ENCODE measurements around the gene PLCB2.
A peak's percentile ranks its signal among the peaks of the same experiment; 100 is the strongest.

PLCB2 gene

GRCh38 chr15:40303576-40303975 lies 4.2 kb downstream of the PLCB2 start:
- no peak for DNase-seq

- DNase-seq = no peak
Measured at GRCh38 chr15:40302981-40303380, 4.8 kb downstream of the PLCB2 start.

- DNase-seq = no peak
Measured at GRCh38 chr15:40302288-40302886, 5.3 kb downstream of the PLCB2 start.

GRCh38 chr15:40301467-40302179 lies 6.1 kb downstream of the PLCB2 start:
- DNase-seq = no peak

- DNase-seq = no peak
Measured at GRCh38 chr15:40300771-40301170, 7.0 kb downstream of the PLCB2 start.

GRCh38 chr15:40300367-40300766 lies 7.4 kb downstream of the PLCB2 start:
- DNase-seq = no peak

- no peak for DNase-seq
Measured at GRCh38 chr15:40298216-40298935, 9.4 kb downstream of the PLCB2 start.

GRCh38 chr15:40297356-40297755 lies 10.4 kb downstream of the PLCB2 start:
- no peak for DNase-seq

- no peak for DNase-seq
Measured at GRCh38 chr15:40296561-40297230, 11.0 kb downstream of the PLCB2 start.

GRCh38 chr15:40295877-40296560 lies 11.7 kb downstream of the PLCB2 start:
- no peak for DNase-seq

GRCh38 chr15:40295297-40295696 lies 12.4 kb downstream of the PLCB2 start:
- DNase-seq = no peak

GRCh38 chr15:40293905-40294895 lies 13.5 kb downstream of the PLCB2 start:
- no peak for DNase-seq

- DNase-seq = no peak
Measured at GRCh38 chr15:40293006-40293405, 14.7 kb downstream of the PLCB2 start.

GRCh38 chr15:40292246-40292645 lies 15.5 kb downstream of the PLCB2 start:
- DNase-seq = no peak

- DNase-seq = peak; percentile 55
Measured at GRCh38 chr15:40290918-40291574, 16.7 kb downstream of the PLCB2 start.

- DNase-seq = no peak
Measured at GRCh38 chr15:40290545-40290917, 17.2 kb downstream of the PLCB2 start.

- no peak for DNase-seq
Measured at GRCh38 chr15:40289140-40289775, 18.5 kb downstream of the PLCB2 start.

- no peak for DNase-seq
Measured at GRCh38 chr15:40287968-40288367, 19.8 kb downstream of the PLCB2 start.

- no peak for DNase-seq
Measured at GRCh38 chr15:40287505-40287904, 20.2 kb downstream of the PLCB2 start.

- no peak for DNase-seq
Measured at GRCh38 chr15:40286794-40287193, 20.9 kb downstream of the PLCB2 start.
